Suprapubic skin (tissue), 3 donors: ENCODE results near the gene TAF1.
"Not testable (repeated sequence)": the region's sequence is repeated elsewhere in the genome, so short reads cannot be mapped to it uniquely, and the experiment has no call there.

Experiments used
- CTCF ChIP-seq, 2 donors: fragments of 200-600 bp in 1 of 2; fragments of 450-650 bp in 1 of 2; sonication (generic) in 1 of 2; IDR thresholded peaks; one replicate each; pipeline ENCODE4 v1.5.1; 2016 to 2019; ENCODE audit warnings: antibody characterized with exemption in 2 of 2, mild to moderate bottlenecking in 1 of 2, moderate library complexity in 1 of 2
- POLR2AphosphoS5 ChIP-seq, 3 donors: sonication (generic); formaldehyde crosslinking; IDR thresholded peaks; one replicate each; pipeline ENCODE4 v1.6.1; 2017; ENCODE audit warnings: antibody characterized with exemption in 3 of 3

- not testable (repeated sequence) for TF ChIP-seq CTCF, POLR2AphosphoS5 (IDR thresholded peaks at IDR 0.05)
Observed at GRCh38 chrX:71495979-71496378, 129.8 kb downstream of the TAF1 start.
